GM18951 (cell line): ENCODE measurements around the gene CSNK1A1.
"Not testable (repeated sequence)": the region's sequence is repeated elsewhere in the genome, so short reads cannot be mapped to it uniquely, and the experiment has no call there.

Experiments used
- POLR2A ChIP-seq: IDR thresholded peaks from 4 replicates; pipeline ENCODE4 v1.6.1; 2011; ENCODE audit warnings: mild to moderate bottlenecking; ENCODE audit not compliant: insufficient read length, insufficient read depth; ENCODE audit errors: extremely low read depth
- in situ Hi-C: fragments of 300-500 bp; cut with MboI; formaldehyde crosslinking; loops from one replicate; pipeline ENCODE4 v1.12.0; 2022; ENCODE audit warnings: low sequenced_read_pairs, mixed read lengths, inconsistent platforms; ENCODE audit not compliant: unreplicated experiment

CSNK1A1 gene

DNA sequence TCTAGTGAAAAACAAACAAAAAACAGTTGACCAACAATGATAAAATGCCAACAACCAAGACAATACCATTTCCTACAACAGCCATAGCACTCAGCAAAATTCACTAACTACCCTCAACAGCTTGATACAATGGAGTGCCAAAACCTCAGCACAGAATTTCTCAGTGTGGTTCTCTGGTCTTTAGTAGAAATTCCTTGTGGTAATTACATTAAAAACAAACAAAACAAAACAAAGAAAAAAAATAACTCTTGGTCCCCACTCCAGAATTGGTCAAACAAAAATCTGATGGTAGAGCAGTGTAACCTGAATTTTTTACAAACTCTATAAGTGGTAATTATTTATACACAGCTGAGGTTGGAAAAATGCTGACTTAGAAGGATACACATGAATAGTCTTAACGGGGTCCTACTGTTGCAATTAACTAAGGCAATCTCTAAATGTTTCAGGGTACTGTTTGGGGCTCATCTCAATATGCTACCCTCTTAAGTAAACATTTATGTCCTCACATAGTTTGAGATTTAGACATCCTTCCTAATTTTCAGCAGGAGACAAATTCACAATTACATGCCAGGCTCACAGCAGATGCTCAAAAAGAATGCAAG is 13.8 kb downstream of the CSNK1A1 start:
- in situ Hi-C loops: no loop called here
- TF ChIP-seq POLR2A: no peak

- in situ Hi-C loops: not testable (repeated sequence)
These were observed 15.5 kb downstream of the CSNK1A1 start for GRCh38 chr5:149535787-149536186.

DNA sequence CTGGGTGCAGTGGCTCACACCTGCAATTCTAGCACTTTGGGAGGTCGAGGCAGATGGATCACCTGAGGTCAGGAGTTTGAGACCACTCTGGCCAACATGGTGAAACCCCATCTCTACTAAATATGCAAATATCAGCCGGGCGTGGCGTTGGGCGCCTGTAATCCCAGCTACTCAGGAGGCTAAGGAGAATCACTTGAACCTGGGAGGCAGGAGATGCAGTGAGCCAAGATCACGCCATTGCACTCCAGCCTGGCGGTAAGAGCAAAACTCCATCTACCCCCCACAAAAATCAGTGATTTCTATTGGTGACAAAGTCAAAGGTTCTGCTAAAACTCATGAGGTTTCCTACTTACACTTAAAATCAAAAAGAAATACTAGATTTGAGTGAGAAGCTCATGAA is 18.8 kb downstream of the CSNK1A1 start:
- in situ Hi-C loops: no loop called here
- no peak for TF ChIP-seq POLR2A

GRCh38 chr5:149529463-149529862 is 21.8 kb downstream of the CSNK1A1 start:
- TF ChIP-seq POLR2A: no peak
- in situ Hi-C loops: no loop called here

DNA sequence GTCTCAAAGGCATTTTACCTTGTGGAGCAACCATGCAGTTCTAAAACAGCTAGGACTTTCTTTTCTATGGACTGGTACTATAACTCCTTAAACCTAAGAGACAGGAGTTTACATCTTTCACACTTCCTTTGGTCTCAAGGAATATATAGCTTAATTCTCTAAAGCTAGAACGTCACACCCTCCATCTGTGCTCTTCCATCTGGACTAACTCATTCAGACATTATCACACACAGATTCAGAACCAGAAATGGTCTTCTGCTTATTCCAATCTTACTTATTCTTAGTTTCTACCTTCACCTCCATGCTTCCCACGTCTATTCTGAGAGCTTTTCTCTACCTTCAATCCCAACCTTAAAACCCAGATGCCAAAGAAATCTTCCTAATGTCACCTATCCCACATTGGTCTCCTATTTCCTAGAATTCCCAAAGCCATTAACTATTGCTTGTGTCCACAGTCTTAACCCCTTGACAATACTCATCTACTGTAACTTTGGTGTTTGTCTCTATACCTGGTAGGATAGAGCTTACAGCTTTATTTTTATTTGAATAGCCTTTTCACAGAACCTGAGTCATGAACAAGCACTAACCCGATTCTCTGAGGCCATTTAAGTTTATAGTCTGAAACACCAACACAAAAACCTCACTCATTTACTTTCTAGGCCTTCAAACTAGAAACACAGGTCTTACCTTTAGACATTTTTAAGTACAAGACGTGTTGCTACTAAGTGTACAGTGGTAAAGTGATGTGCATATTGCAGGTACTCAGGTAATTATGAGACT is 22.8 kb downstream of the CSNK1A1 start:
- in situ Hi-C loops: no loop called here
- no peak for TF ChIP-seq POLR2A

DNA sequence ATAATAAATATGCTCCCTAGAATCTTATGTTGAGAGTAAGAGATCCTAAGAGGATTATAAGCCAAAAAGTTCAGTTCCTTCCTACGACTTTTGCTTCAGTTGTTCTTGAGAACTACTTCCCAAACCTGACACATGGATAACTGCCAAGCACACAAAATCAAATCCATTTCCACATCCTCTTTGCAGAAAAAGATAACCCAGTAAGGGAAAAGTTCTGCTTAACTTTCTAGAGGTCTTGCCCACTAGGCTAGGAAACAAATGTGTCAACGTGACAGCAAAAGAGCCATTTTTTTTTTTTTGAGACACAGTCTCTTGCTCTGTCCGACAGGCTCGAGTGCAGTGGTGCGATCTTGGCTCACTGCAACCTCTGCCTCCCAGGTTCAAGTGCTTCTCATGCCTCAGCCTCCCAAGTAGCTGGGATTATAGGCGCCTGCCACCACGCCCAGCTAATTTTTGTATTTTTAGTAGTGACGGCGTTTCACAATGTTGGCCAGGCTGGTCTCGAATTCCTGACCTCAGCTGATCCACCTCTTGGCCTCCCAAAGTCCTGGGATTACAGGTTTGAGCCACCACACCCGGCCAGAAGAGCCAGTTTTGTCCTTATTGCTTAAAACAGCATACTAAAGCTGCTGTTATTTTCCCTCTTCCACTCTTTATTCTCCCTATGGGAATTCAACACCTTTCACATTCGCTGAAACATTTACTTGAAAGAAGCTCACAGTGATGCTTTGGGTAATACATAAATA is 24.2 kb downstream of the CSNK1A1 start:
- no peak for TF ChIP-seq POLR2A
- in situ Hi-C loops: no loop called here

- TF ChIP-seq POLR2A: no peak
- in situ Hi-C loops: no loop called here
These were observed 29.2 kb downstream of the CSNK1A1 start for GRCh38 chr5:149521739-149522685.

DNA sequence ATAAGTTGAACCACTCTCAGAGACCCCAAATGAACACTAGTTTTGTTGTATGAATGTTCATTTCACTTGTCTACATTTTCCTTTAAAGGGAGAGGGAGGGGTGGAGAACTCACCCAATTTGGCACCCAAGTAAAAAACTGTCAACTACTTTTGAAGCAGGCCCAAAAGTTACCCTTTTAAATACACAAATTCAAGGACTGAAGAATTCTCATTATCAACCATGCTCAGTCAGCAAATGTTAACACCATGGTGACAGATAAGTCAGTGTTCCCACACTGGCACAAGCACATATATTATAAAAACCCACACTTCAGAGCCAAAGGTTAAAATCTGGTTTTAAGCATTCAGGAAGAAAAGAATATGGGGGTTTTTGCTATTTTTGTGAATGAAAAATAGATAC is 31.6 kb downstream of the CSNK1A1 start:
- in situ Hi-C loops: no loop called here
- no peak for TF ChIP-seq POLR2A

DNA sequence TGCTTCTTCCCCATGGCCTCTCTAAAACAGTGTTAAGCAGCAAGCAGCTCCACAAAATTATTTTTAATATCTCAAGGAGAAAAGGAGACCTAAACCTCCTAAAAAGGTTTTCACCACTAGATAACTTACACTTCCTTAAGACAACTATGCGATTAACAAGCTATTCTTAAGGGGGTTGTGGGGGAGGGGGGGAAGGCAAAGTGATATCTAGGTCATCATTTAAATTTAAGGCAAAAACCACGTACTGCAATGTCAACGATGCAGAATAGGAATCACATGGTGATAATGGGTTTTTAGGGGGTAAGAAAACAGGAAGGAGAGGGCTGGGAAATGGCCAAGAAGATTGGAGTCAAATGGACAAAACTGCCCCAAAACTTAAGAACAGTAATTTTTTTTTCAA is 32.6 kb downstream of the CSNK1A1 start:
- TF ChIP-seq POLR2A: no peak
- in situ Hi-C loops: no loop called here

DNA sequence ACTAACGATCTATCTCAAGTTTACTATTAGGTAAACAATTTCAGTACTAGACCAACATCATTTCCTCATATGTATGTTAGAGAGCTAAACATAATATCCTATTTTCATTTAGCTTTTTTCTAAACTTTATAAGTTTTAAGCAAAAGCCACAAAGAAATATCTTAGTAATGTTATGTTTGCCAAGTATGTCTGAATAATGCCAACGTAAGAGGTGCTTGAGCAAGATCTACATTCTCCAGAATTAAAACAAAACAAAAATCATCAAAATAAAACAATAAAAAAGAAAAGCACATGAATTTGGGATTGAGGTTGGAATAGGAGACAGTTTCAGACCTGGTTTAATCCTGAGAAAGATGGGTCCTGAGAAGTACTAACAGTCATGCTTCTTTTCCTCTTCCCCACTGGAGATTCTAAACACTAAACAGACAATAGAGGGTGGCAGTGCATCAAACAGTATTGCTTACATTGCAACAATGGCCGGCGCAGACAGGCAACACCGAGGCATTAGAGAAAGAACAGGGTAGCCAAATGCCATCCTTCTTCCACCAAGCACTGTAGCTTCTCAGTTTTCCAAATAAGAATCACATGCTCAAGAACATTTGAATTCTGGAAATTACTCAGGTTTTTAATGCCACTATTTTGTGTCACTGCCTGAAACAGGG is 33.6 kb downstream of the CSNK1A1 start:
- no peak for TF ChIP-seq POLR2A
- in situ Hi-C loops: no loop called here

DNA sequence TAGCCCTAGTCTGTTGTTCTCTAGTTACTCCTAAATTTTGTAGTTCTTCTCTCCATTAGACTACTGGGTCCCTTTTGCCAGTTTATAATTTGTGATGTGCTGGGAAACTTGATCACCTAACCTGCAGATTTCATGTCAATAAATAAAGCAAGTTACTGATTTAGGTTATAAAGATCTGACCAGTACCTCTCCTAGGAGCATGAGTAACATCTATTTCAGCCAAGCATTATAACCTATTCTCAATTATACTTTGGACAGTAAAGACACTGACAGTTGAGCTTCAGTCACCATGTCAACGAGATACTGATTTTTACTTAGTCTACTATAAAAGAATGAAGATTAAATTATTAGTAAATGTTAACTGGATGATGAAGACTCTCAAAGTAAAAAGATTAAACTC is 36.7 kb downstream of the CSNK1A1 start:
- no peak for TF ChIP-seq POLR2A
- in situ Hi-C loops: no loop called here

DNA sequence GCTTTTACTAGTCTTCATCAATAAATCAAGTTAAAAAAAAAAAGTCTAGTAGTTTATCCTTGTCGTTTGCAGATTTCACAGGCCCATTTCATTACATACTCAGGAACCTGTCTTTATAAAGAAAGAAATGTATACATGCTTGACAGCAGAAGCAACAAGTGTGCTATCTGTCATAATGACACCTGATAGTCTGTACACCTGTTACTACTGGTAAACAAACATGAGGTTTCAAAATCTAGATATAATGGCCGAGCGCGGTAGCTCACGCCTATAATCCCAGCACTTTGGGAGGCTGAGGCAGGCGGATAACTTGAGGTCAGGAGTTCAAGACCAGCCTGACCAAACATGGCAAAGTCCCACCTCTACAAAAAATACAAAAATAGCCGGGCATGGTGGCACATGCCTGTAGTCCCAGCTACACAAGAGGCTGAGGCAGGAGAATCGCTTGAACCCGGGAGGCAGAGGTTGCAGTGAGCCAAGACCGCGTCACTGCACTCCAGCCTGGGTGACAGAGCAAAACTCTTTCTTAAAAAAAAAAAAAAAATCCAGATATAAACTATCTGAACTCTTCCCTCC is 37.8 kb downstream of the CSNK1A1 start:
- in situ Hi-C loops: not testable (repeated sequence)
